Stimulated activated CD4-positive, alpha-beta T cell treated with anti-CD3 and anti-CD28 coated beads, Interleukin-1b, Interleukin-23, amount 100 ng/mL, for 1 hour (primary cell): Measurements from ENCODE around the gene RGS6.

ENCODE experiments used
- DNase-seq, 2 donors: peaks; one replicate each; pipeline ENCODE4 v3.0.0-alpha.2; 2020; ENCODE audit warnings: low read depth in 2 of 2

Gene RGS6

GRCh38 chr14:72578514-72578913 lies 646.3 kb downstream of the RGS6 start:
- no peak for DNase-seq

DNA sequence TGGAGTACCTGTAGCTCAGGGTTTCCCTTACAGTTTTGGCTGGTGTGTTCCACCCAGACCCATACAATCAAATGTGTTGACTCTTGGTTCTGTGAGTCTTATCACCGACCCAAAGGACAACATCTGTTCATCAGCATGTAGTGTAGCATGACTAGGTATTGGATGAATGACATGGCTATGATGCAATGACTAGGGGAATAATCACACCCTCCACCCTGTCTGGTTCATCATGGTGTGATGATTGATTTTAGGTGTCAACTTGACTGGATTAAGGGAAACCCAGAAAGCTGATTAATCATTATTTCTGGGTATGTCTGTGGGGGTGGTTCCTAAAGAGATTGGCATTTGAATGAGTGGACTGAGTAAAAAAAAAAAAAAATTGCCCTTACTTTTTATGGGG lies 650.4 kb downstream of the RGS6 start:
- DNase-seq, result no peak

GRCh38 chr14:72583316-72584272 lies 651.4 kb downstream of the RGS6 start:
- no peak for DNase-seq

GRCh38 chr14:72588521-72588920 lies 656.3 kb downstream of the RGS6 start:
- no peak for DNase-seq

GRCh38 chr14:72589652-72590051 lies 657.4 kb downstream of the RGS6 start:
- DNase-seq, result no peak

- DNase-seq, result no peak
Measured at GRCh38 chr14:72590577-72590976, 658.3 kb downstream of the RGS6 start.

DNA sequence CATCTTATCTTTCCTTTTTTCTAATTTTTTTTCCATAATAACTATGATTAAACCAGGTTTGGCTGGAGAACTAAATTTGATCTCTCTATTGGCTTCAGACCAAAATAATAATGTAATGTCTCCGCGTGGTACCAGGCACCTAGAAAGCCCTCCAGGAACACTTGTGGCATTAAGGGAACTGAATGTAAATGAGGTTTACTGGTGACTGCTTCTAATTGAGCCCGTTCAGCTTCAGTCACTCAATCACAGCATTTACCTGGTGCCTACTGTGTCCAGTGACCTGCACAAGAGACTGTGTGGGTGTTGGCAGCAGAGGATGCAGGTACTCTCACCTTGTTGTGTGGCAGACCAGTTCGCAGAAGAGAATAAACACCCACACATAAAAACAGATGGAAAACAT lies 659.2 kb downstream of the RGS6 start:
- no peak for DNase-seq

DNA sequence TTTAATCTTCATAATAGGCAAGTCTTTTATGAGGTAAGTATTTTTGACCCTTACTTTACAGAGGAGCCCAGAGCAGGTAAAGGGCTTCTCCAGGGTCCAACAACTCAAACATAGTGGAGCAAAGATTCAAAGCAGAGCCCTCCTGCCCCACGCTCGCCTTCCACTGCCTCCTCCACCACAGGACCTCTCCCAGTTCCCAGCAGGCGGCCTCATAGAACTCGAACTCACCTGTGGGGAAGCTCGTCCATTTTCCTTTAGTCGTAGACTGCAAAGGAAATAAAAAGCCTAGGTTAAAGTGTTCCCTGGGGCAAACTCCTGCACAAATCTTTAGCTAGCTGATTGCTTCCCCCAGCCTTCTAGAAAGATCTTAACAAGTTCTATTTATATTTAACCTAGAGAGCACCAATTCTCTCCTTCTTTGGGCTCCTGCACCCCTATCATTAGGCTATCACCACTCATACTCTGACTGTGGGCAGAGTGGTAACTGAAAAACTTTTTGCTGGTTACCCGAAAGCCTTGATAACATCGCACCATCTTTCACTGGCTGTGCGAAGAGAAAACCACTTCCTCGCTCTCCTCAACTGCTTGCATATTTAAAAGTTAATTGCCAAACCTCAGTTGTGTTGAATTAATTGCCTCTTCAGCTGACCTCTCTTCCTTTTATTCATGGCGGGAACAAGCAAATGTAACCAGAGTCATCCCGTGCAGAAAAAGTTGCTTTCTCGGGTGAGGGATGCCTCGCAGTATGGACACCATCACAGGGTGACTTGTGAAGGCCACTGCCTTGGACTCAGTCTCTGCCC lies 662.1 kb downstream of the RGS6 start:
- no peak for DNase-seq

DNA sequence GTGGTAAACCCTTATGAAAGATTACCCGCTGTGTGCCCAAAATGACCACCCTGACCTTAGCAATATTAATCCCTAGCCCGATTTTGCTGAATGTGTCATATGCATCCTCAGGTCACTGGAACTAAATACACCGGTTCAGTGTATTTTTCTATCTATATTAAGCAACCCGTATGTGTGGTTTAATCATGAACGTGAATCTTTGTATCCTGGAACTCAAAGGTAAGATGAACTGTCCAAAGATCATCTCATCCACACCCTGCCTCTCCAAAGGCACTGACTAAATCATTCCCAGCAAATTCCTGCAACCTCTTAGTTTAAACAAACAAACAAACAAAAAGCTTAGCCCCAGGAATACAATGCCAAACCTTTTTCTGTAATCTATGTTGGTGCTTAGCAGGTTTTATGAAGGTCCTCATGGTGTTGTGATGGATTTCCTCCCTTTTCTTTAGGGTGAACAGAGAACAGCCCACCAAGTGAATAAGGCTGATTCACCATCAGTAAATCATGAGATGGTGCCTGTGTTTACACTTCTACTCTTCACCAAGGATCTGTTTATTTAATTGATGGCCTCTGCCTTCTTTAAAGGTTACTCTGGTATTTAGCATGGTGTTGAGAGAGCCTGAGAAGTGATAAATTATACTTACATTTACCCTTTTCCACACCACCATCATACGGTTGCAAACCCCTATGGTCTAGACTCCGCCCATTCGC lies 663.1 kb downstream of the RGS6 start:
- DNase-seq, result no peak

DNA sequence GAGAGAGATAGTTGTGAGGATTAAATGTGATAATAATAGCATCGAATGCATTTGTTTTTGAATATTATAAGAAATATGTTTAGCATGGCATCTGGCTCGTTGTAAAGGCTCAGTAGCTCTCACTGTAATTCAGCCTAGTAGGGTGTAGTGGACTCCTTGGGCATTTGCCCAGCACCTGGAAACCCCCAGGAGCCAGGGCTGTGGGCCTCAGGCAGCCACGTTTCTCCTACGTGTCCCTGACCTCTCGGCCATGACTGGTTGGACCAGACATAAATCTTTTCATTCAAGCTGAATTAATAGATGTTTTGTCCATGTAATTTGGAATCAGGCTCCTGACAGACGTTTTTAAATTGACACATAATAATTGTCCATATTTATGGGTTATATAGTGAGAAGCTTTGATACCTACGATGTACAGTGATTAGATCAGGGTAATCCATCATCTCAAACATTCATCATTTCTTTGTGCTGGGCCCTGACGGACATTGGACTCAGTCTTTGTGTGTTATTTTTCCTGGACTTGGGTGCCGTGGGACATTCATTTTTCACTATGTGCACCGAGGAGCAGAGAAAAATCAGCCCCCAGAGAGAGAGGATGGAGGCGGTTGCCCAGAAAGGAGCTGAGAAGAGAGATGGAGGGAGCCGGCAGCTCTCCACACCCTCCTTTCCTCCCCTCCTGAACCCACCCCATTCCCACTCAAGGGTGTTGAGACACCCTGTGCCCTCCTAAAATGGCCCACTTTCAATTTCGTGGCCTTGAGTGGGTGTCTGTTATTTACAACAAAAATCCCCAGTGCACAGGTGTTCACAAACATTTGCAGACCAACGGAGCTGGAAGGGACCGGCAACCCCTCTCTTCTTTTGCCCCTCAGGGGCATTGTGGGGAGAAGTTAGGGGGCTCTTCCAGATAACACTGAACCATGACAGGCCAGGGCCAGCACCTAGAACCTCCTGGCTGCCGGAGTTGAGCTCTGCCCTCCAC lies 665.3 kb downstream of the RGS6 start:
- no peak for DNase-seq

DNA sequence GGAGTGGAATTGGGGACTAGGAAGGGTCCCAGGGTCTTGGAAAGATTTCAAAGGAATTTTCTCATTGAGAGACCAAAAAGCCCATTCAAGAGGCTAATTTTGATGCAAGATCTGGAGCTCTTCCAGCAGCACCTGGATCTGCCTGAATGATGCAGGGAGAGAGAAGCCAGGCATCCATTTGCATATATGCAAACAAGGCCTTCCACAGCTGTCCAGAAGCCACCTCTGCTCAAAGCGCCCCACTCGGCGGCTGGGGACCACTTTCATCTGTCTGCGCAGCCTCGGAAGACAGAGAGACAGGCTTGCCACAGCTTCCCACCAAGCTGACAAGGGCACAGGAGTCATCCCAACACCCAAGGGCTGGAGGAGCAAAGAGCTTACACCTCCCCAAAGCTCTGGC lies 666.1 kb downstream of the RGS6 start:
- no peak for DNase-seq

GRCh38 chr14:72599579-72600470 lies 667.6 kb downstream of the RGS6 start:
- no peak for DNase-seq

GRCh38 chr14:72600551-72601330 lies 668.5 kb downstream of the RGS6 start:
- DNase-seq, result no peak

DNA sequence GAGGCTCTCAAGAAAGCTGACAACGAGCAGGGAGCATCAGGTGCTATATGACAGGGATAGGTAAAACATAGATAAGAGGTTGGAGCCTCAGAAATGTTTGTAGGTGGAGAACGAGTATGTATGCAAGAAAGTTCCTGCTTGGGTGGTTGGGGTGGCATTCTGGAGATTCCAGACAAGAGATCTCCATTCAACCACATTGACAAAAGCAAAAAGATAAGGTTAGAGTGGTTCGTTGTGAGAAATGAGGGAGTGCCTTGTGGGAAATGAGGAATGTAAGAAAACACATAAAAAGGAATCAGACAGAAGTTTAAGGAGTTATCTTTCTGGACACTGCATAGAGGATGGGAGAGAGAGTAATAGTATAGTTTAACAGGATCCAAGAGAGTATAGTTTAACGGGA lies 671.4 kb downstream of the RGS6 start:
- DNase-seq, result no peak

DNA sequence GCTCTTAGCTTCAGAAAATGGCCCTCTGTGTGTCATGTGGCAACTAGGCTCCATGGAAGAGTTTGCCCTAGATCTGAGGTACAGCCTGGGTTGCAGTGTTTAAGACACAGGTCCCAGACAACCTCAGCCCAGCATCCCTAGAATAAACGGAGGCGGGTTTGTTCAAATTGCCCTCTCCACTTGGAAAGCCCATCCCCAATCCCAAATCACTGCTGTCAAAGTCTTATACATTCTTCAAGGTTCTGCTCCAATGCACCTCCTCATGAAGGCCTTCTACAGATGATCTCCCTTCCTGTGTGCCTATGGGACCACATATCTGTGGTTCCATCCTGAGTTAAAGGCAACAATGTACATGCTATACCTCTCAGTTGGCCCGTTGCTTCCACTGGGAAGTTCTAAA lies 671.9 kb downstream of the RGS6 start:
- no peak for DNase-seq

DNA sequence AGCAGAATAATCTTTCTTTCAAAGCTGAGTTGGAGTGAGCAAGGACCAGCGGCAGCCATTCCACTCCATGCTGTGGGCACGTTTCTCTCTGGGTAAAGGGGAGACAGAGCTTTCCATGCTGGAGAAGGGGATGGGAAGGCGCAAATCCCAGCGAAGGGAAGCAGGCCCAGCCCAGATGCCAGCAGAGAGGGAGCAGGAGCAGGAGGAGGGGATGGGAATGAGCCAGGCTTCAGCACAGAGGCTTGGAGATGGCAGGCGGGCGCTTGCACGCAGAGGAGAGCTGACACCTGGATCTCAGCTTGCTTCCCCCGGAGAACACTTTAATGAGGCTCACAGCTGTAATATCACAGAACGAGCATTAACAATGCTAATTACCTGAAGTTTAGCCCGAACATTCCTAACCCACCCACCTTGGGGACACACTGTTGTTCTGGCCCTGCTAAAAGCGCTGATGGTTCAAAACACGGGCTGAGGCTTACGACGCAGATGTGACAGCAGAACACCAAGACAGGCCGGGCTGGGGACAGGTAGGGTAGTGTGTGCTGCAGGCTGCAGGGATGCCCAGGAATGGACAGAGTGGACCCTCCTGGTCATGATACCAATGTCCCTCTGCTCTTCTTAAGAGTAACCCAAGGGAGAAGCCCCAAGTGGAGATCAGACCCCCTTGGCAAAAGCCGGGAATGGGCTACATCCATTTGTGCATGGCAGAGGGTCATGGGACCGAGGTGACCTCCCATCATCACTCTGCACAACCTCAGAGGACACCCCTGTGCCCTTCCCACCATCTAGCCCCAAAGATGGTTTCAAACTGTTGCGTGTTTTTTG lies 673.1 kb downstream of the RGS6 start:
- no peak for DNase-seq

DNA sequence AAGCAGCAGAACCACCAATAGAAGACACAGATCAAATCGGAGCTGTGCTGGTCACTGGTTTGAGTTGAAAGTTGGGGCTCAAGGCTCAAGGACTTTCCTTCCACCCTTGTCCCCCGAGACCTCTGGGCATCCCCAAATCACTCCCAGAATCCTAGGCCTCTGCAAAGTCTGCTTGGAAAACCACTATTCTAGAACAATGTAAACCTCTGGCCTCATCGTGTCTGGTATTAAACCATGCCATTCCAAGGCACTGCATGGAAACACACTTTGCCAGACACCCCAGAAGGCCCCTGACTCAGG lies 673.6 kb downstream of the RGS6 start:
- no peak for DNase-seq

- DNase-seq, result no peak
Measured at GRCh38 chr14:72606879-72607278, 674.6 kb downstream of the RGS6 start.
